COLO668 (cell line): ENCODE data around the gene TICRR.

Experiments used
- DNase-seq: peaks from one replicate; lab custom pipeline; 2025; ENCODE audit not compliant: unreplicated experiment; lab: John Stamatoyannopoulos, UW

Gene TICRR

DNA sequence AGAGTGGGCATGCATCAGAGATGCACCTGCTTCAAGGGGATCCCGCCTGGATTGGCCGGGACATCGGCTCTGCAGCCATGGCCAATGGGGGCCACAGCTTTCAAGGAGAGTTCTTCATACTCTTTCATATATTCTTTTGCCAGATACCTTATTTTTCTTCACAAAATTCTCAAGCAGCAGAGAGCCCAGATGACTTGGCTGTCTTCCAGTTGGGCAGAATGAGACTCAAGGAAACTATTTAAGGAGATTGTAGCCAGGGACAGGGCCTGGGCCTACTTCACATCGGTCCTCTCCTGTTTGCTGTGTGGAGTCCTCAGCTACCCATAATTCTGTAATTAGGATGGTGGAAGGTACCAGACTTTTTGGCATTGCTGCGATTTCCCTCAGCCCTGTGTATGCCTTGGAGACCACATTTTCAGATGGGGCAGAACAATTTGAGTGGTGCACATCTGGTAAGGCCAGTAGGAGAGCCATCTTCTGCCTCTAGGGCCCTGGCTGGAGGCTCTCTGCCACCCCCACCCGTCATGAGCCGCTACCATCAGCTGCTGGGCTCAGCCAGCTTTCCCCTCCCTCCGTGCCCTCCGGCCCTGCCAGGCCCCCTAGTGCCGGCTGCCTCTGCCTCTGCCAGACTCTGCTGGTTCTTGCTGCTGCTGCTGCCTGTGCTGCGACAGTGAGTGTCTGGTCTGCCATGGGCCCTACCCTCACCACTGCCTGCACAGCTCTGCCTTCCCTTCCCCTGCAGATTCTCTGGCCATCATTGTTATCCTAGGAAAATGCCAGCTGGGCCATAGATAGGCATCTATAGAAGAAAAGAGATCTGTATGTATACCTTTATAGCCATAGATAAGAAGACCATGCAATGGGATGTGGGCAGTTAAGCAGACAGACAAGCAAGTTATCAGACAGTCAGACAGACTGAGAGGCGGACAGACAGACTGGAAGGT lies 97.2 kb downstream of the TICRR start:
- no peak for DNase-seq

DNA sequence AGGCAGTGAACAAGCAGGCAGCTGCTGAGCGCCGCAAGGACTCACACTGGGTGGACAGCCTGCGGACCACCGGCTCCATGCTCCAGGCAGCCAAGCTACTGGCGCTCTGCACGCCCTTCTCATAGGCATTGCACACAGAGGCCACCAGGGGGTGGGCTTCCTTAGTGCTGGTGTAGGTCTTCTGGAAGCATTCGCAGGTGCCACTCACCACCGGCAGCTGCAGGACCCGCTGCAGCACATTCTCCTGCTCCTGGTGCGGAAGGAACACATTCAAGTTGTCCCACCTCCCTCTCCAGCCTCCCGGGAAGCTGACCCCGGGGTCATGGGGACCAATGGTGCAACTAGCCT lies 97.9 kb downstream of the TICRR start:
- peak; percentile 41 for DNase-seq

DNA sequence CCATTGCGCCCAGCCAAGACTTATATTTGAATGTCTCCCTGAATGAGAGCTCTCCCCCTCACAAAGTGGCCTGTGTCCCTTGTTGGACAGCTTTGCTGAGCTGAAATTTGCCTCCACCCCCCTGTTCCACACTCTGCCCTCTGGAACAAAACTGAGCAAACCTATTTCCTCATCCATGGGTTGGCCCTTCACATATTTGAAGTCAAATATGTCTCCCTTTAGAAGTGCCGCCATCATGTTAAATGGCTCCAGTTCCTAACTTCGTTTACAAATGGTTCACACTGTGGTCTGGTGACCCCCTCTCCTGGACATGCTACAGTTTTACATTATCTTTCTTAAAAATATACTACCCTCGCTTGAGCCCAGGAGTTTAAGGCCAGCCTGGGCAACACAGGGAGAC lies 99.3 kb downstream of the TICRR start:
- no peak for DNase-seq

GRCh38 chr15:89675606-89676005 lies 100.3 kb downstream of the TICRR start:
- no peak for DNase-seq

- no peak for DNase-seq
Measured at GRCh38 chr15:89677381-89677780, 102.1 kb downstream of the TICRR start.
